Small intestine (tissue), 7 donors: ENCODE measurements around the gene CLDN3. TPM values are rescaled to one million over a fixed set of nuclear protein-coding genes. Genes with fewer than 3 reads are reported as not detected.
A peak's percentile ranks its signal among the peaks of the same experiment; 100 is the strongest.
"Not testable (repeated sequence)": the region's sequence is repeated elsewhere in the genome, so short reads cannot be mapped to it uniquely, and the experiment has no call there.

ENCODE experiments used
- DNase-seq, 2 donors: peaks; one replicate each; pipeline versions ENCODE4 v3.0.0 to v3.0.0-alpha.2; 2013
- FAIRE-seq: peaks from 2 replicates; lab custom pipeline; 2012; peaks lifted over from hg19 to GRCh38; lab: Jason Lieb, UNC
- H3K27ac ChIP-seq, 3 donors: one replicate each; pipeline ENCODE4 v1.5.1; 2013; ENCODE audit warnings: low read length in 2 of 3, mild to moderate bottlenecking in 2 of 3, control low read depth in 1 of 3, inconsistent platforms in 1 of 3, low read depth in 1 of 3, moderate library complexity in 1 of 3
- H3K27me3 ChIP-seq, 3 donors: one replicate each; pipeline ENCODE4 v1.6.1; 2013; ENCODE audit warnings: low read length in 3 of 3, inconsistent platforms in 1 of 3; ENCODE audit not compliant: control insufficient read depth in 3 of 3, insufficient read depth in 3 of 3
- H3K36me3 ChIP-seq, 3 donors: one replicate each; pipeline ENCODE4 v1.6.1; 2013; ENCODE audit warnings: low read length in 3 of 3, inconsistent platforms in 1 of 3, low read depth in 1 of 3, mild to moderate bottlenecking in 1 of 3, moderate library complexity in 1 of 3; ENCODE audit not compliant: control insufficient read depth in 3 of 3, insufficient read depth in 2 of 3
- H3K4me1 ChIP-seq, 3 donors: one replicate each; pipeline ENCODE4 v1.6.1; 2013; ENCODE audit warnings: low read length in 2 of 3, inconsistent platforms in 1 of 3, low read depth in 1 of 3, mild to moderate bottlenecking in 1 of 3, moderate library complexity in 1 of 3; ENCODE audit not compliant: control insufficient read depth in 3 of 3, insufficient read depth in 2 of 3
- H3K4me3 ChIP-seq, 3 donors: one replicate each; pipeline ENCODE4 v1.5.1; 2013; ENCODE audit warnings: low read length in 3 of 3, control low read depth in 1 of 3, inconsistent platforms in 1 of 3, low read depth in 1 of 3, mild to moderate bottlenecking in 1 of 3, moderate library complexity in 1 of 3
- H3K9me3 ChIP-seq, 2 donors: one replicate each; pipeline ENCODE4 v1.6.1; 2013; ENCODE audit warnings: low read depth in 1 of 2, low read length in 1 of 2; ENCODE audit not compliant: control insufficient read depth in 2 of 2, insufficient read depth in 1 of 2
- WGBS, 3 donors: extraction: QIAGEN DNeasy Blood & Tissue Kit; methylation state at CpG; one replicate each; pipeline ENCODE4 v1.1.7; 2013; 5-methylcytosine and 5-hydroxymethylcytosine counted together
- polyA plus RNA-seq, 4 donors: library from polyadenylated mRNA; stranded (reverse) in 3 of 4; unstranded in 1 of 4; fragments of 200-250 nt in 3 of 4; fragments of 120-200 nt in 1 of 4; gene quantifications; one replicate each; pipeline versions ENCODE4 v1.2.1 to v1.2.3, GENCODE V29; 2013
- donor health status: healthy with polysubstance abuse.
- donor health status: control.
- donor health status: control.
- donor health status: Bipolar disorder and iron deficiency.
- donor health status: healthy.

Gene CLDN3
- polyA plus RNA-seq, 4 donors: 236 to 394 (median 308) TPM

DNA sequence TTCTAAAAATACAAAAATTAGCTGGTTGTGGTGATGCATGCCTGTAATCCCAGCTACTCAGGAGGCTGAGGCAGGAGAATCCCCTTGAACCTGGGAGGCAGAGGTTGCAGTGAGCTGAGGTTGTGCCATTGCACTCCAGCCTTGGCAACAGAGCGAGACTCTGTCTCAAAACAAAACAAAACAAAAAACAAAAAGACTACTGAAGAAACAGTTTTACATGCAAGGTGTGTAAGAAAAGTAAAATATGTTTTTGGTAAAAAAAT, 17.6 kb upstream of the CLDN3 start:
- H3K27me3 ChIP-seq, FAIRE-seq, H3K9me3 ChIP-seq, H3K36me3 ChIP-seq, H3K4me3 ChIP-seq: not testable (repeated sequence)
- Histone ChIP-seq H3K4me1 (peaks cover 0 to 16% (median 0%) of the 10 kb centered on the region in 3 donors), H3K27ac (peak overlapping the region in 1 of 3 donors; percentile 74)
- WGBS, 3 donors: 39 to 71% (median 45%) methylated on average over 1 of the region's 1 CpG
- DNase-seq: peak in 1 of 2 donors; percentile 29

GRCh38 chr7:73786588-73786987, 16.5 kb upstream of the CLDN3 start:
- Histone ChIP-seq H3K27ac (no peak overlapping the region), H3K4me3 (no peak overlapping the region), H3K27me3 (no peaks in the 10 kb centered on the region), H3K4me1 (peaks cover 0 to 6% (median 0%) of the 10 kb centered on the region in 3 donors), H3K9me3 (peaks cover 0 to 4% of the 10 kb centered on the region in 2 donors), H3K36me3 (no peaks in the 10 kb centered on the region)
- WGBS, 3 donors: 63 to 82% (median 67%) methylated on average over 1 of the region's 1 CpG
- DNase-seq (no peak), FAIRE-seq (no peak)

- H3K4me3 ChIP-seq: no peak overlapping the region
- H3K36me3 ChIP-seq: no peaks in the 10 kb centered on the region
- no peaks in the 10 kb centered on the region for H3K4me1 ChIP-seq
- FAIRE-seq: no peak
- H3K27ac ChIP-seq: no peak overlapping the region
- 24 to 56% (median 42%) methylated on average over 1 of the region's 1 CpG for WGBS, 3 donors
- peak in 1 of 2 donors; percentile 59 for DNase-seq
- H3K9me3 ChIP-seq: no peaks in the 10 kb centered on the region
- H3K27me3 ChIP-seq: no peaks in the 10 kb centered on the region
Observed at GRCh38 chr7:73779517-73779916, 9.4 kb upstream of the CLDN3 start.

DNA sequence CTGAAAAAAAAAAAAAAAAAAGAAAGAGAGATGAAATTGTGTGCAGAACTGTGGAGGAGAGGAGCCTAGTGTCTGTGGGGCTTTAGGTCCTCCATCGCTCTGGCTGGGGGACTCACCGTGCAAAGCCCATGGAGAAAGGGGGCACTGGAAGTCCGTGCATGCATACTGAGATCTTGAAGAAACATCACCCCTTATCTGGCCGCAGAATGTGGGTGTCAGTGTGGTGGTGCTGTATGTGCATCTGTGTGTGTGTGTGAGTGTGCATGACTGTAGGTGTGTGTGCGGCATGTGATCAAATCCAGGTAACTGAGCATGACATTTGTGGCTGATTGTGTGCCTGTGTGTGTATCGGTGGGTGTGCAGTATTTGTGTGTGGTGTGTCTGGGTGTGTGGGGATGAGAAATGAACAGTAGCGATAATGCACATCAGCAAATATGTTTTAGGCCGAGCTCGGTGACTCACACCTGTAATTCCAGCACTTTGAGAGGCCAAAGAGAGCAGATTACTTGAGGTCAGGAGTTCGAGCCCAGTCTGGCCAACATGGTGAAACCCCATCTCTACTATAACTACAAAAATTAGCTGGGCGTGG, 8.8 kb upstream of the CLDN3 start:
- Histone ChIP-seq H3K4me1 (peaks cover 0 to 5% (median 0%) of the 10 kb centered on the region in 3 donors), H3K27ac (no peak overlapping the region), H3K36me3 (no peaks in the 10 kb centered on the region), H3K9me3 (no peaks in the 10 kb centered on the region), H3K4me3 (no peak overlapping the region), H3K27me3 (no peaks in the 10 kb centered on the region)
- DNase-seq: peak in 1 of 2 donors; percentile 68
- WGBS, 3 donors: 66 to 82% (median 68%) methylated on average over 11 of the region's 11 CpGs
- FAIRE-seq: no peak

- H3K27me3 ChIP-seq: peaks cover 0 to 3% (median 0%) of the 10 kb centered on the region in 3 donors
- H3K27ac ChIP-seq: peak overlapping the region in 2 of 3 donors; percentile 97 to 99
Observed at GRCh38 chr7:73774923-73775322, 4.9 kb upstream of the CLDN3 start.

GRCh38 chr7:73773700-73774517, 3.8 kb upstream of the CLDN3 start:
- H3K36me3 ChIP-seq: peaks cover 0 to 8% (median 0%) of the 10 kb centered on the region in 3 donors
- peak overlapping the region; percentile 74 to 99 (median 97) for H3K27ac ChIP-seq
- H3K27me3 ChIP-seq: peaks cover 0 to 4% (median 3%) of the 10 kb centered on the region in 3 donors
- FAIRE-seq: no peak
- 42 to 65% (median 52%) methylated on average over 6 of the region's 6 CpGs for WGBS, 3 donors
- no peaks in the 10 kb centered on the region for H3K9me3 ChIP-seq
- peak; percentile 79 to 97 for DNase-seq
- H3K4me1 ChIP-seq: peaks cover 0 to 14% (median 0%) of the 10 kb centered on the region in 3 donors
- peak overlapping the region in 1 of 3 donors; percentile 29 for H3K4me3 ChIP-seq

More at GRCh38 chr7:73774923-73775322, 4.9 kb upstream of the CLDN3 start:
- no peak for FAIRE-seq
- H3K9me3 ChIP-seq: no peaks in the 10 kb centered on the region
- peak in 1 of 2 donors; percentile 23 for DNase-seq
- H3K36me3 ChIP-seq: peaks cover 0 to 2% (median 0%) of the 10 kb centered on the region in 3 donors
- H3K4me3 ChIP-seq: no peak overlapping the region
- 10 to 19% (median 12%) methylated on average over 1 of the region's 1 CpG for WGBS, 3 donors
- H3K4me1 ChIP-seq: peaks cover 0 to 14% (median 0%) of the 10 kb centered on the region in 3 donors

GRCh38 chr7:73770860-73771670, 995 bp upstream of the CLDN3 start:
- WGBS, 3 donors: 59 to 63% (median 60%) methylated on average over 17 of the region's 17 CpGs
- Histone ChIP-seq H3K9me3 (no peaks in the 10 kb centered on the region), H3K27ac (peak overlapping the region; percentile 92 to 98 (median 98)), H3K27me3 (peaks cover 0 to 6% (median 4%) of the 10 kb centered on the region in 3 donors), H3K4me3 (peak overlapping the region in 2 of 3 donors; percentile 69 to 82), H3K4me1 (peaks cover 0 to 24% (median 0%) of the 10 kb centered on the region in 3 donors), H3K36me3 (peaks cover 0 to 30% (median 0%) of the 10 kb centered on the region in 3 donors)
- peak in 1 of 2 donors; percentile 20 for DNase-seq
- no peak for FAIRE-seq
